Nephron (organoid): ENCODE measurements around the gene GSTA4.
A peak's percentile ranks its signal among the peaks of the same experiment; 100 is the strongest.

Source experiments
- H3K27ac Mint-ChIP-seq, 3 experiments: 2 replicates each; pipeline ENCODE4 v1.8.0; 2020; ENCODE audit warnings: mixed read lengths in 3 of 3, mild to moderate bottlenecking in 2 of 3, moderate library complexity in 1 of 3
- H3K27me3 Mint-ChIP-seq: 2 replicates; pipeline ENCODE4 v1.8.0; 2021; ENCODE audit warnings: low read depth, mild to moderate bottlenecking, moderate library complexity, mixed read lengths
- H3K36me3 Mint-ChIP-seq: 2 replicates; pipeline ENCODE4 v1.8.0; 2020; ENCODE audit warnings: low read depth, mixed read lengths
- H3K4me1 Mint-ChIP-seq: 2 replicates; pipeline ENCODE4 v1.8.0; 2020; ENCODE audit warnings: mixed read lengths
- H3K4me3 Mint-ChIP-seq, 3 experiments: 2 replicates each; pipeline ENCODE4 v1.8.0; 2020; ENCODE audit warnings: mild to moderate bottlenecking in 3 of 3, mixed read lengths in 3 of 3, moderate library complexity in 2 of 3
- H3K9me3 Mint-ChIP-seq: 2 replicates; pipeline ENCODE4 v1.8.0; 2020; ENCODE audit warnings: mixed read lengths
- CTCF ChIP-seq, 3 experiments: fragments of 200-600 bp; sonication (generic); IDR thresholded peaks; one replicate each; pipeline ENCODE4 v1.5.0; 2021; ENCODE audit warnings: antibody characterized with exemption in 3 of 3; ENCODE audit not compliant: unreplicated experiment in 3 of 3

The GSTA4 gene

GRCh38 chr6:52992980-52993920 is 1.8 kb downstream of the GSTA4 start:
- TF ChIP-seq CTCF (IDR thresholded peaks at IDR 0.05; ENCODE audit: unreplicated experiment in 3 of 3): no peak
- H3K27ac Mint-ChIP-seq: peak overlapping the region; percentile 98 to 99 (median 99)
- no peaks in the 10 kb centered on the region for H3K9me3 Mint-ChIP-seq
- peak overlapping the region; percentile 93 to 98 (median 95) for H3K4me3 Mint-ChIP-seq
- peaks cover 23% of the 10 kb centered on the region for H3K4me1 Mint-ChIP-seq
- peaks cover 5% of the 10 kb centered on the region for H3K27me3 Mint-ChIP-seq
- peaks cover 37% of the 10 kb centered on the region for H3K36me3 Mint-ChIP-seq

GRCh38 chr6:52990342-52990741 is 4.7 kb downstream of the GSTA4 start:
- H3K4me3 Mint-ChIP-seq: peak overlapping the region in 2 of 3 experiments; percentile 19 to 41
- TF ChIP-seq CTCF (IDR thresholded peaks at IDR 0.05; ENCODE audit: unreplicated experiment in 3 of 3): no peak
- peak overlapping the region in 2 of 3 experiments; percentile 24 to 57 for H3K27ac Mint-ChIP-seq
- H3K27me3 Mint-ChIP-seq: peaks cover 2% of the 10 kb centered on the region
- H3K4me1 Mint-ChIP-seq: peaks cover 18% of the 10 kb centered on the region
- H3K36me3 Mint-ChIP-seq: peaks cover 60% of the 10 kb centered on the region
- H3K9me3 Mint-ChIP-seq: no peaks in the 10 kb centered on the region

- no peak overlapping the region for H3K4me3 Mint-ChIP-seq
- H3K27me3 Mint-ChIP-seq: no peaks in the 10 kb centered on the region
- peaks cover 85% of the 10 kb centered on the region for H3K36me3 Mint-ChIP-seq
- H3K27ac Mint-ChIP-seq: no peak overlapping the region
- H3K9me3 Mint-ChIP-seq: no peaks in the 10 kb centered on the region
- no peak for TF ChIP-seq CTCF (IDR thresholded peaks at IDR 0.05; ENCODE audit: unreplicated experiment in 3 of 3)
- H3K4me1 Mint-ChIP-seq: peaks cover 1% of the 10 kb centered on the region
Observed at GRCh38 chr6:52985228-52985627, 9.9 kb downstream of the GSTA4 start.

GRCh38 chr6:52984247-52984646 is 10.8 kb downstream of the GSTA4 start:
- H3K9me3 Mint-ChIP-seq: no peaks in the 10 kb centered on the region
- H3K27ac Mint-ChIP-seq: no peak overlapping the region
- H3K36me3 Mint-ChIP-seq: peaks cover 76% of the 10 kb centered on the region
- no peak for TF ChIP-seq CTCF (IDR thresholded peaks at IDR 0.05; ENCODE audit: unreplicated experiment in 3 of 3)
- no peaks in the 10 kb centered on the region for H3K27me3 Mint-ChIP-seq
- H3K4me1 Mint-ChIP-seq: no peaks in the 10 kb centered on the region
- H3K4me3 Mint-ChIP-seq: no peak overlapping the region

GRCh38 chr6:52983159-52983848 is 11.8 kb downstream of the GSTA4 start:
- Mint-ChIP-seq H3K9me3 (no peaks in the 10 kb centered on the region), H3K27me3 (no peaks in the 10 kb centered on the region), H3K36me3 (peaks cover 71% of the 10 kb centered on the region), H3K4me1 (no peaks in the 10 kb centered on the region), H3K4me3 (no peak overlapping the region), H3K27ac (no peak overlapping the region)
- no peak for TF ChIP-seq CTCF (IDR thresholded peaks at IDR 0.05; ENCODE audit: unreplicated experiment in 3 of 3)
